ENCODE data around the gene ICAM4. TPM values are rescaled to one million over a fixed set of nuclear protein-coding genes. Genes with fewer than 3 reads are reported as not detected.

Gene ICAM4
- polyA plus RNA-seq, 1 donor from 2014 or later = not detected

DNA sequence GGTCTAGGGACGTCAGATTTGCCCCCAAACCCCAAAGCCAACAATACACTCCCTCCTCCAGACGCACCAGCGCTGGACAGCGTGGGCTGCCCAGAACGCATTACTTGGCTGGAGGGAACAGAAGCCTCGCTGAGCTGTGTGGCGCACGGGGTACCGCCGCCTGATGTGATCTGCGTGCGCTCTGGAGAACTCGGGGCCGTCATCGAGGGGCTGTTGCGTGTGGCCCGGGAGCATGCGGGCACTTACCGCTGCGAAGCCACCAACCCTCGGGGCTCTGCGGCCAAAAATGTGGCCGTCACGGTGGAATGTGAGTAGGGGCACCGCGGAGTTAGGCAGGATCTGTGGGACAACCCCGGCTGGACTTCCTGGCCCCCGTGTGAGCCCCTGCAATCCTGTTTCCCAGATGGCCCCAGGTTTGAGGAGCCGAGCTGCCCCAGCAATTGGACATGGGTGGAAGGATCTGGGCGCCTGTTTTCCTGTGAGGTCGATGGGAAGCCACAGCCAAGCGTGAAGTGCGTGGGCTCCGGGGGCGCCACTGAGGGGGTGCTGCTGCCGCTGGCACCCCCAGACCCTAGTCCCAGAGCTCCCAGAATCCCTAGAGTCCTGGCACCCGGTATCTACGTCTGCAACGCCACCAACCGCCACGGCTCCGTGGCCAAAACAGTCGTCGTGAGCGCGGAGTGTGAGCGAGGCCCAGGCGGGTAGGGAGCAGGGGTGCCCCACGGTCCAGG is 7.0 kb downstream of the ICAM4 start:
- no peak overlapping the region for H3K4me2 ChIP-seq (ENCODE audit: low read length)
- H3F3A ChIP-seq (ENCODE audit: insufficient read depth, low read length, poor library complexity, severe bottlenecking) = no peaks in the 10 kb centered on the region
- H4K20me1 ChIP-seq (ENCODE audit: insufficient read depth) = no peaks in the 10 kb centered on the region
- no peak overlapping the region for H3K9ac ChIP-seq (ENCODE audit: low read length)
- no peak overlapping the region for H3K27ac ChIP-seq (ENCODE audit: low read length)
- TF ChIP-seq, protein P1, sequence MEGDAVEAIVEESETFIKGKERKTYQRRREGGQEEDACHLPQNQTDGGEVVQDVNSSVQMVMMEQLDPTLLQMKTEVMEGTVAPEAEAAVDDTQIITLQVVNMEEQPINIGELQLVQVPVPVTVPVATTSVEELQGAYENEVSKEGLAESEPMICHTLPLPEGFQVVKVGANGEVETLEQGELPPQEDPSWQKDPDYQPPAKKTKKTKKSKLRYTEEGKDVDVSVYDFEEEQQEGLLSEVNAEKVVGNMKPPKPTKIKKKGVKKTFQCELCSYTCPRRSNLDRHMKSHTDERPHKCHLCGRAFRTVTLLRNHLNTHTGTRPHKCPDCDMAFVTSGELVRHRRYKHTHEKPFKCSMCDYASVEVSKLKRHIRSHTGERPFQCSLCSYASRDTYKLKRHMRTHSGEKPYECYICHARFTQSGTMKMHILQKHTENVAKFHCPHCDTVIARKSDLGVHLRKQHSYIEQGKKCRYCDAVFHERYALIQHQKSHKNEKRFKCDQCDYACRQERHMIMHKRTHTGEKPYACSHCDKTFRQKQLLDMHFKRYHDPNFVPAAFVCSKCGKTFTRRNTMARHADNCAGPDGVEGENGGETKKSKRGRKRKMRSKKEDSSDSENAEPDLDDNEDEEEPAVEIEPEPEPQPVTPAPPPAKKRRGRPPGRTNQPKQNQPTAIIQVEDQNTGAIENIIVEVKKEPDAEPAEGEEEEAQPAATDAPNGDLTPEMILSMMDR (IDR thresholded peaks at IDR 0.05; ENCODE audit: poor library complexity, severe bottlenecking) = no peak
- TF ChIP-seq EZH2 (IDR thresholded peaks at IDR 0.05; ENCODE audit: borderline replicate concordance, insufficient read depth, low read length, poor library complexity, severe bottlenecking) = no peak
- TF ChIP-seq EP300 (conservative IDR thresholded peaks at IDR 0.05; ENCODE audit: poor library complexity, severe bottlenecking) = no peak
- no peak for TF ChIP-seq SMC3 (conservative IDR thresholded peaks at IDR 0.05; ENCODE audit: poor library complexity)
- TF ChIP-seq TAF1 (IDR thresholded peaks at IDR 0.05; ENCODE audit: low read depth) = no peak
- TF ChIP-seq MXI1 (conservative IDR thresholded peaks at IDR 0.05; ENCODE audit: poor library complexity, severe bottlenecking) = no peak
- TF ChIP-seq POLR2AphosphoS5 (IDR thresholded peaks at IDR 0.05) = no peak
- TF ChIP-seq, protein P2, sequence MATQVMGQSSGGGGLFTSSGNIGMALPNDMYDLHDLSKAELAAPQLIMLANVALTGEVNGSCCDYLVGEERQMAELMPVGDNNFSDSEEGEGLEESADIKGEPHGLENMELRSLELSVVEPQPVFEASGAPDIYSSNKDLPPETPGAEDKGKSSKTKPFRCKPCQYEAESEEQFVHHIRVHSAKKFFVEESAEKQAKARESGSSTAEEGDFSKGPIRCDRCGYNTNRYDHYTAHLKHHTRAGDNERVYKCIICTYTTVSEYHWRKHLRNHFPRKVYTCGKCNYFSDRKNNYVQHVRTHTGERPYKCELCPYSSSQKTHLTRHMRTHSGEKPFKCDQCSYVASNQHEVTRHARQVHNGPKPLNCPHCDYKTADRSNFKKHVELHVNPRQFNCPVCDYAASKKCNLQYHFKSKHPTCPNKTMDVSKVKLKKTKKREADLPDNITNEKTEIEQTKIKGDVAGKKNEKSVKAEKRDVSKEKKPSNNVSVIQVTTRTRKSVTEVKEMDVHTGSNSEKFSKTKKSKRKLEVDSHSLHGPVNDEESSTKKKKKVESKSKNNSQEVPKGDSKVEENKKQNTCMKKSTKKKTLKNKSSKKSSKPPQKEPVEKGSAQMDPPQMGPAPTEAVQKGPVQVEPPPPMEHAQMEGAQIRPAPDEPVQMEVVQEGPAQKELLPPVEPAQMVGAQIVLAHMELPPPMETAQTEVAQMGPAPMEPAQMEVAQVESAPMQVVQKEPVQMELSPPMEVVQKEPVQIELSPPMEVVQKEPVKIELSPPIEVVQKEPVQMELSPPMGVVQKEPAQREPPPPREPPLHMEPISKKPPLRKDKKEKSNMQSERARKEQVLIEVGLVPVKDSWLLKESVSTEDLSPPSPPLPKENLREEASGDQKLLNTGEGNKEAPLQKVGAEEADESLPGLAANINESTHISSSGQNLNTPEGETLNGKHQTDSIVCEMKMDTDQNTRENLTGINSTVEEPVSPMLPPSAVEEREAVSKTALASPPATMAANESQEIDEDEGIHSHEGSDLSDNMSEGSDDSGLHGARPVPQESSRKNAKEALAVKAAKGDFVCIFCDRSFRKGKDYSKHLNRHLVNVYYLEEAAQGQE (IDR thresholded peaks at IDR 0.05; ENCODE audit: borderline replicate concordance) = no peak
- TF ChIP-seq RAD21 (conservative IDR thresholded peaks at IDR 0.05) = no peak
- H2AFZ ChIP-seq (ENCODE audit: low read depth, low read length) = no peak overlapping the region
- H3K9me3 ChIP-seq (ENCODE audit: low read length) = no peaks in the 10 kb centered on the region
- H3K4me3 ChIP-seq (ENCODE audit: low read length) = no peak overlapping the region
- no peaks in the 10 kb centered on the region for H3K79me2 ChIP-seq (replicated peaks; ENCODE audit: insufficient read depth, low read length)
- no peaks in the 10 kb centered on the region for H3K9me2 ChIP-seq (ENCODE audit: insufficient read depth, low read length)
- peaks cover 86% of the 10 kb centered on the region for H3K27me3 ChIP-seq (ENCODE audit: insufficient read depth, low read depth, low read length)
- H3K36me3 ChIP-seq (ENCODE audit: insufficient read depth, low read length) = no peaks in the 10 kb centered on the region

DNA sequence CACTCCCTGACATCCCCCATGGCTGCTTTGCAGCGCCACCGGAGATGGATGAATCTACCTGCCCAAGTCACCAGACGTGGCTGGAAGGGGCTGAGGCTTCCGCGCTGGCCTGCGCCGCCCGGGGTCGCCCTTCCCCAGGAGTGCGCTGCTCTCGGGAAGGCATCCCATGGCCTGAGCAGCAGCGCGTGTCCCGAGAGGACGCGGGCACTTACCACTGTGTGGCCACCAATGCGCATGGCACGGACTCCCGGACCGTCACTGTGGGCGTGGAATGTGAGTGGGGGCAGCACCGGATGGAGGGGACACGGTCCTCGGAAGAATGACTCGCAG is 7.6 kb downstream of the ICAM4 start:
- no peaks in the 10 kb centered on the region for H3K9me2 ChIP-seq (ENCODE audit: insufficient read depth, low read length)
- no peaks in the 10 kb centered on the region for H3F3A ChIP-seq (ENCODE audit: insufficient read depth, low read length, poor library complexity, severe bottlenecking)
- H3K36me3 ChIP-seq (ENCODE audit: insufficient read depth, low read length) = no peaks in the 10 kb centered on the region
- no peaks in the 10 kb centered on the region for H3K79me2 ChIP-seq (replicated peaks; ENCODE audit: insufficient read depth, low read length)
- H3K9me3 ChIP-seq (ENCODE audit: low read length) = no peaks in the 10 kb centered on the region
- TF ChIP-seq EZH2 (IDR thresholded peaks at IDR 0.05; ENCODE audit: borderline replicate concordance, insufficient read depth, low read length, poor library complexity, severe bottlenecking) (no peak), POLR2AphosphoS5 (IDR thresholded peaks at IDR 0.05) (no peak), TAF1 (IDR thresholded peaks at IDR 0.05; ENCODE audit: low read depth) (no peak), SMC3 (conservative IDR thresholded peaks at IDR 0.05; ENCODE audit: poor library complexity) (no peak), RAD21 (conservative IDR thresholded peaks at IDR 0.05) (no peak), MXI1 (conservative IDR thresholded peaks at IDR 0.05; ENCODE audit: poor library complexity, severe bottlenecking) (no peak), EP300 (conservative IDR thresholded peaks at IDR 0.05; ENCODE audit: poor library complexity, severe bottlenecking) (no peak)
- TF ChIP-seq, protein P1 (IDR thresholded peaks at IDR 0.05; ENCODE audit: poor library complexity, severe bottlenecking) = no peak
- TF ChIP-seq, protein P2 (IDR thresholded peaks at IDR 0.05; ENCODE audit: borderline replicate concordance) = no peak
- H3K9ac ChIP-seq (ENCODE audit: low read length) = no peak overlapping the region
- H4K20me1 ChIP-seq (ENCODE audit: insufficient read depth) = no peaks in the 10 kb centered on the region
- H3K27me3 ChIP-seq (ENCODE audit: insufficient read depth, low read depth, low read length) = peaks cover 81% of the 10 kb centered on the region
- H2AFZ ChIP-seq (ENCODE audit: low read depth, low read length) = no peak overlapping the region
- no peak overlapping the region for H3K4me2 ChIP-seq (ENCODE audit: low read length)
- H3K4me3 ChIP-seq (ENCODE audit: low read length) = no peak overlapping the region
- H3K27ac ChIP-seq (ENCODE audit: low read length) = no peak overlapping the region

All from neural cell (in vitro differentiated cells).